Measurements from ENCODE around the gene FAR2.

DNA sequence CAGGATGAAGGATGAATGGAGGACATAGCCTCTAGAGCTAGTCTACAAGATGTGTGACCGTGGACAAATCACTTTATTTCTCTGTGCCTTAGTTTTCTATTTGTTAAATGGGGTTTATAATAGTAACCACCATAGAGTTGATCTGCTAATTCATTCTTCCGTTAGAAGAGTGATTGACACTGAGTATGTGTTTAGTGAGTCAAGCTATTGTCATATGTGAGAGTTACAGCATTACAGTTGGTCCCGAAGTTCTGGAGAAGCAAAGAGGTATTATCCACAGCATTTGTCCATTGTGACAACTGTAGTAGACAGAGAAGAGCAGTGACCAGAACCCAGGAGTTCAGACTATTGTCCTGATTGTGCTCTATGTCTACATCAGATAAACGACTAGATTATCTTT lies 14.1 kb downstream of the FAR2 start:
- TF ChIP-seq CTCF (optimal IDR thresholded peaks at IDR 0.05 in 1 of 3, IDR thresholded peaks at IDR 0.05 in 1 of 3, conservative IDR thresholded peaks at IDR 0.05 in 1 of 3; ENCODE audit: extremely low read depth in 1 of 3, insufficient read depth in 2 of 3, low read length in 3 of 3): no peak
- no peak for TF ChIP-seq EZH2 (IDR thresholded peaks at IDR 0.05; ENCODE audit: low read length)

Data from keratinocyte (primary cell).